ENCODE results near the gene STK32B. TPM values are rescaled to one million over a fixed set of nuclear protein-coding genes. Genes with fewer than 3 reads are reported as not detected.

STK32B gene
- polyA plus RNA-seq, 1 of the 3 experiments (the other 2 are of a cell fraction), result 0.20 TPM

DNA sequence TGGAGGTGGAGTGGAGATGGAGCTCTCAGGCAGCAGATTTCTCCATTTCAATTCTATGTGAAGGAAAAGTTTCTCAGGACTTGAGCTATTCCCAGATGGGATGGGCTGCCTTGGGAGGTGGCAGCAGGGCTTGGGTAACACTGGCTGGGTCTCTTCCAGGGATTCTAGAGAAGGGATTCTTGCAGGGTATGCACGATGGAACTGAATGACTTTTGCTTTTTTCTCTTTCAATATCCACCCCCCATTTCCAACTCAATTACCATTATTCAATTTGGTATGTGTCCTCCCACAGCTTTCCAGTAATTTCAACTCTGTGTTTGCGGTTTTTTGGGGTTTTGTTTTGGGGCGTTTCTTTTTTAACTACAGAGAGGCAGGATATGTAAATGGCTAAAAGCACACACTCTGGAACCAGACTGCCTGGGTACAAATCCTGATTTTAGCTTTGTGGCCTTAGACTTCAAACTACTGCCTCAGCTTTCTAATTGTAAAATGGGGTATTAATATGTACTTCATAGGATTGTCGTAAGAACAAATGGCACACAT lies 428.3 kb downstream of the STK32B start:
- no peak overlapping the region for H3K9ac ChIP-seq
- WGBS (ENCODE audit: low lambda C conversion rate), result 46% methylated on average over 4 of the region's 4 CpGs
- H2AFZ ChIP-seq (ENCODE audit: low read depth), result no peak overlapping the region
- no peaks in the 10 kb centered on the region for H3K9me3 ChIP-seq
- H4K20me1 ChIP-seq (ENCODE audit: insufficient read depth), result no peaks in the 10 kb centered on the region
- no peak overlapping the region for H3K4me2 ChIP-seq
- H3K27me3 ChIP-seq (ENCODE audit: insufficient read depth), result no peaks in the 10 kb centered on the region
- no peak for DNase-seq
- no peak overlapping the region for H3K27ac ChIP-seq (ENCODE audit: low read depth in 2 of 2, low read length in 1 of 2)
- no peaks in the 10 kb centered on the region for H3K36me3 ChIP-seq (replicated peaks in 1 of 2; ENCODE audit: control insufficient read depth in 1 of 2, insufficient read depth in 2 of 2, low read length in 1 of 2)
- no peaks in the 10 kb centered on the region for H3K9me2 ChIP-seq
- POLR2A ChIA-PET, result no interaction called here
- no peaks in the 10 kb centered on the region for H3F3A ChIP-seq (replicated peaks; ENCODE audit: insufficient read depth)
- CTCF ChIA-PET, result interaction anchor here (1.7 kb wide), 1 partner anchor 20 kb away, joined by 10 read pairs; no protein-coding TSS in a partner anchor
- TF ChIP-seq, protein P1, sequence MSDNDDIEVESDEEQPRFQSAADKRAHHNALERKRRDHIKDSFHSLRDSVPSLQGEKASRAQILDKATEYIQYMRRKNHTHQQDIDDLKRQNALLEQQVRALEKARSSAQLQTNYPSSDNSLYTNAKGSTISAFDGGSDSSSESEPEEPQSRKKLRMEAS (IDR thresholded peaks at IDR 0.05; ENCODE audit: low read depth), result no peak
- TF ChIP-seq RFX5 (IDR thresholded peaks at IDR 0.05; ENCODE audit: low read length), result no peak
- TF ChIP-seq TAF1 (IDR thresholded peaks at IDR 0.05; ENCODE audit: borderline replicate concordance, low read depth, low read length), result no peak
- TF ChIP-seq, protein P2, sequence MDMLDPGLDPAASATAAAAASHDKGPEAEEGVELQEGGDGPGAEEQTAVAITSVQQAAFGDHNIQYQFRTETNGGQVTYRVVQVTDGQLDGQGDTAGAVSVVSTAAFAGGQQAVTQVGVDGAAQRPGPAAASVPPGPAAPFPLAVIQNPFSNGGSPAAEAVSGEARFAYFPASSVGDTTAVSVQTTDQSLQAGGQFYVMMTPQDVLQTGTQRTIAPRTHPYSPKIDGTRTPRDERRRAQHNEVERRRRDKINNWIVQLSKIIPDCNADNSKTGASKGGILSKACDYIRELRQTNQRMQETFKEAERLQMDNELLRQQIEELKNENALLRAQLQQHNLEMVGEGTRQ (IDR thresholded peaks at IDR 0.05; ENCODE audit: borderline replicate concordance, low read depth, low read length), result no peak
- no peak for TF ChIP-seq RXRA (IDR thresholded peaks at IDR 0.05; ENCODE audit: borderline replicate concordance, low read depth)
- TF ChIP-seq GABPA (IDR thresholded peaks at IDR 0.05; ENCODE audit: low read depth), result no peak
- no peak for TF ChIP-seq FOXM1 (IDR thresholded peaks at IDR 0.05; ENCODE audit: low read depth)
- no peak for TF ChIP-seq SMC3 (IDR thresholded peaks at IDR 0.05; ENCODE audit: low read depth, low read length)
- H3K4me3 ChIP-seq (ENCODE audit: low read depth in 2 of 2, low read length in 1 of 2), result no peak overlapping the region
- no peaks in the 10 kb centered on the region for H3K79me2 ChIP-seq (ENCODE audit: insufficient read depth)
- peaks cover 0 to 3% of the 10 kb centered on the region in 2 experiments; a peak in 1 of 4 replicates for H3K4me1 ChIP-seq (ENCODE audit: control insufficient read depth in 1 of 2, insufficient read depth in 2 of 2, low read depth in 1 of 2, low read length in 1 of 2)

DNA sequence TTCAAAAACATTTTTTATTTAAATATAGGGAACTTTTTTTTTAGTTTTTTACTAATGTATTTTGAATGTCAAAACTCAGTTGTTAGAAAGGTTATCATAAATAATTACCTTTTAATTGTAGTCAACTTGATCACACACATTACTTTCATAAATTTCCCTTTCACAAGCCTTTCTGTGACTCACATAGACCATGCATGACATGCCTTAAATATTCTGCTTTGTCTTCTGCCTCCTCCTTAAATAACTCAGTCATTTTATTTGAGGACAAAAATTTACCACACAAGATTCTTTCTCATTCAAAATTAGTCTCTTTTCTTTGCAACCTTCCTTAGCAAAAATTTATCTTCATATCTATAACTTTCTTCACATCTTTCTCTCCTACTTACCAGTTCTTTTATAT lies 437.1 kb downstream of the STK32B start:
- POLR2A ChIA-PET, result no interaction called here
- CTCF ChIA-PET, result no interaction called here

DNA sequence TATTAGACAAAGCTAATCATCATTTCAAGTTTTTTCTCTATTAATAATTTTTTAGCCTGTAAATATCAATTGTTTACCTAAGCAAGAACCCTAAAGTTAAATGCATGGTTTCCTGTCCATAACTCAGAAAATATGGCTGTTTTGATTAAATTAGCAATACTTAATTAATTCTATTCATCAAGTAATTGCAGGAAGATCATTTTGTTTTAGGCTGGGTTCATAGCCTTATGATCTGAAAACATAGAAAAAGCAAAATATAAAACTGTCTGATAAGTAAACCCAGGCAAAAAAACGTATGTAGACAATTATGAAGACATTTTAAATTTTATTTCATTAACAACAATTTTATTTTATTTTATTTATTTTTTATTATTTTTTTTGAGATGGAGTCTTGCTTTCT lies 438.0 kb downstream of the STK32B start:
- CTCF ChIA-PET, result no interaction called here

More for the DNA sequence above, 437.1 kb downstream of the STK32B start:
- Histone ChIP-seq H3K9me3 (no peaks in the 10 kb centered on the region), H2AFZ (ENCODE audit: low read depth) (no peak overlapping the region), H3F3A (replicated peaks; ENCODE audit: insufficient read depth) (no peaks in the 10 kb centered on the region), H3K79me2 (ENCODE audit: insufficient read depth) (no peaks in the 10 kb centered on the region), H4K20me1 (ENCODE audit: insufficient read depth) (no peaks in the 10 kb centered on the region), H3K9ac (no peak overlapping the region), H3K27ac (ENCODE audit: low read depth in 2 of 2, low read length in 1 of 2) (no peak overlapping the region), H3K36me3 (replicated peaks in 1 of 2; ENCODE audit: control insufficient read depth in 1 of 2, insufficient read depth in 2 of 2, low read length in 1 of 2) (no peaks in the 10 kb centered on the region), H3K4me3 (ENCODE audit: low read depth in 2 of 2, low read length in 1 of 2) (no peak overlapping the region), H3K4me1 (ENCODE audit: control insufficient read depth in 1 of 2, insufficient read depth in 2 of 2, low read depth in 1 of 2, low read length in 1 of 2) (no peaks in the 10 kb centered on the region), H3K9me2 (no peaks in the 10 kb centered on the region), H3K27me3 (ENCODE audit: insufficient read depth) (no peaks in the 10 kb centered on the region), H3K4me2 (no peak overlapping the region)
- TF ChIP-seq POLR2AphosphoS5 (IDR thresholded peaks at IDR 0.05; ENCODE audit: low read depth, low read length) (no peak), JUND (IDR thresholded peaks at IDR 0.05) (no peak)
- no peak for DNase-seq

More for the DNA sequence above, 438.0 kb downstream of the STK32B start:
- WGBS (ENCODE audit: low lambda C conversion rate), result 7% methylated on average over 1 of the region's 1 CpG
- no peak overlapping the region for H3K4me2 ChIP-seq
- H4K20me1 ChIP-seq (ENCODE audit: insufficient read depth), result no peaks in the 10 kb centered on the region
- H3K79me2 ChIP-seq (ENCODE audit: insufficient read depth), result no peaks in the 10 kb centered on the region
- H3K4me1 ChIP-seq (ENCODE audit: control insufficient read depth in 1 of 2, insufficient read depth in 2 of 2, low read depth in 1 of 2, low read length in 1 of 2), result no peaks in the 10 kb centered on the region
- H3K27me3 ChIP-seq (ENCODE audit: insufficient read depth), result no peaks in the 10 kb centered on the region
- H3K27ac ChIP-seq (ENCODE audit: low read depth in 2 of 2, low read length in 1 of 2), result no peak overlapping the region
- H3K36me3 ChIP-seq (replicated peaks in 1 of 2; ENCODE audit: control insufficient read depth in 1 of 2, insufficient read depth in 2 of 2, low read length in 1 of 2), result no peaks in the 10 kb centered on the region
- H2AFZ ChIP-seq (ENCODE audit: low read depth), result no peak overlapping the region
- POLR2A ChIA-PET, result no interaction called here
- H3F3A ChIP-seq (replicated peaks; ENCODE audit: insufficient read depth), result no peaks in the 10 kb centered on the region
- no peaks in the 10 kb centered on the region for H3K9me3 ChIP-seq
- DNase-seq, result no peak
- TF ChIP-seq FOSL2 (IDR thresholded peaks at IDR 0.05; ENCODE audit: borderline replicate concordance, low read depth) (no peak), FOXM1 (IDR thresholded peaks at IDR 0.05; ENCODE audit: low read depth) (no peak), NRF1 (IDR thresholded peaks at IDR 0.05; ENCODE audit: low read depth, low read length) (no peak), GATA2 (CRISPR knock-in tag; IDR thresholded peaks at IDR 0.05) (no peak), RXRA (IDR thresholded peaks at IDR 0.05; ENCODE audit: borderline replicate concordance, low read depth) (no peak), MXI1 (IDR thresholded peaks at IDR 0.05; ENCODE audit: low read depth, low read length) (no peak), JUND (IDR thresholded peaks at IDR 0.05) (no peak), CHD2 (IDR thresholded peaks at IDR 0.05; ENCODE audit: low read length, partially characterized antibody) (no peak), ELF1 (IDR thresholded peaks at IDR 0.05) (no peak), MEF2A (IDR thresholded peaks at IDR 0.05; ENCODE audit: borderline replicate concordance, low read depth) (no peak), TAF1 (IDR thresholded peaks at IDR 0.05; ENCODE audit: borderline replicate concordance, low read depth, low read length) (no peak)
- TF ChIP-seq, protein P3, sequence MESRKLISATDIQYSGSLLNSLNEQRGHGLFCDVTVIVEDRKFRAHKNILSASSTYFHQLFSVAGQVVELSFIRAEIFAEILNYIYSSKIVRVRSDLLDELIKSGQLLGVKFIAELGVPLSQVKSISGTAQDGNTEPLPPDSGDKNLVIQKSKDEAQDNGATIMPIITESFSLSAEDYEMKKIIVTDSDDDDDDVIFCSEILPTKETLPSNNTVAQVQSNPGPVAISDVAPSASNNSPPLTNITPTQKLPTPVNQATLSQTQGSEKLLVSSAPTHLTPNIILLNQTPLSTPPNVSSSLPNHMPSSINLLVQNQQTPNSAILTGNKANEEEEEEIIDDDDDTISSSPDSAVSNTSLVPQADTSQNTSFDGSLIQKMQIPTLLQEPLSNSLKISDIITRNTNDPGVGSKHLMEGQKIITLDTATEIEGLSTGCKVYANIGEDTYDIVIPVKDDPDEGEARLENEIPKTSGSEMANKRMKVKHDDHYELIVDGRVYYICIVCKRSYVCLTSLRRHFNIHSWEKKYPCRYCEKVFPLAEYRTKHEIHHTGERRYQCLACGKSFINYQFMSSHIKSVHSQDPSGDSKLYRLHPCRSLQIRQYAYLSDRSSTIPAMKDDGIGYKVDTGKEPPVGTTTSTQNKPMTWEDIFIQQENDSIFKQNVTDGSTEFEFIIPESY (IDR thresholded peaks at IDR 0.05; ENCODE audit: borderline replicate concordance, low read depth), result no peak
- TF ChIP-seq, protein P4, sequence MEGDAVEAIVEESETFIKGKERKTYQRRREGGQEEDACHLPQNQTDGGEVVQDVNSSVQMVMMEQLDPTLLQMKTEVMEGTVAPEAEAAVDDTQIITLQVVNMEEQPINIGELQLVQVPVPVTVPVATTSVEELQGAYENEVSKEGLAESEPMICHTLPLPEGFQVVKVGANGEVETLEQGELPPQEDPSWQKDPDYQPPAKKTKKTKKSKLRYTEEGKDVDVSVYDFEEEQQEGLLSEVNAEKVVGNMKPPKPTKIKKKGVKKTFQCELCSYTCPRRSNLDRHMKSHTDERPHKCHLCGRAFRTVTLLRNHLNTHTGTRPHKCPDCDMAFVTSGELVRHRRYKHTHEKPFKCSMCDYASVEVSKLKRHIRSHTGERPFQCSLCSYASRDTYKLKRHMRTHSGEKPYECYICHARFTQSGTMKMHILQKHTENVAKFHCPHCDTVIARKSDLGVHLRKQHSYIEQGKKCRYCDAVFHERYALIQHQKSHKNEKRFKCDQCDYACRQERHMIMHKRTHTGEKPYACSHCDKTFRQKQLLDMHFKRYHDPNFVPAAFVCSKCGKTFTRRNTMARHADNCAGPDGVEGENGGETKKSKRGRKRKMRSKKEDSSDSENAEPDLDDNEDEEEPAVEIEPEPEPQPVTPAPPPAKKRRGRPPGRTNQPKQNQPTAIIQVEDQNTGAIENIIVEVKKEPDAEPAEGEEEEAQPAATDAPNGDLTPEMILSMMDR (IDR thresholded peaks at IDR 0.05), result no peak
- no peak overlapping the region for H3K9ac ChIP-seq
- H3K4me3 ChIP-seq (ENCODE audit: low read depth in 2 of 2, low read length in 1 of 2), result no peak overlapping the region
- H3K9me2 ChIP-seq, result no peaks in the 10 kb centered on the region

Measured in SK-N-SH (cell line).